ENCODE measurements around the gene CXCL11. TPM values are rescaled to one million over a fixed set of nuclear protein-coding genes. Genes with fewer than 3 reads are reported as not detected.

CXCL11 gene
- total RNA-seq, 1 experiment from 2014 or later: not detected

DNA sequence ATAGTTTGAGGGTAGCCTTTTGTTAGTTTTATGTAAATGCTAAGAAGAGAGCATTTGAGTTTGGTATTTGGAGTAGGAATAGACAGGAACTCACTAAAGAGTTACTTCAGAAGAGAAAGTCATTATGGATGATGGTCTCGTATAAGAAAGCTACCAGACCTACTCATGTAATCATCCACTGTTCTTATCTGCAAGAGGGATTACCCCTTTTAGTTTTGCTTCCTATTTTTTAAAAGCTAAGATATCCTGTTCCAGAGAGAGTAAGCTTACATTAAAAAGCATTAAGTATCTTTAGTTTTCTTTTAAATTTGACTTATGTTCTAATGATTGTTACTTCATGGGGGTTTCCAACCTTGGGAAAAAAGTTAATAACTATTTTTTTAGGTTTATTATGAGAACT is 26.1 kb upstream of the CXCL11 start:
- H3K27ac Mint-ChIP-seq: no peak overlapping the region
- no peaks in the 10 kb centered on the region for H3K27me3 Mint-ChIP-seq (ENCODE audit: low read depth)

More for the DNA sequence above, 26.1 kb upstream of the CXCL11 start:
- Histone ChIP-seq H2BK12ac (ENCODE audit: insufficient read length, low read depth, low read length) (no peak overlapping the region), H3K18ac (ENCODE audit: insufficient read length, low read depth, low read length) (no peak overlapping the region), H3K23me2 (ENCODE audit: insufficient read length, low read depth, low read length, poor library complexity, severe bottlenecking) (no peaks in the 10 kb centered on the region), H3K9me3 (ENCODE audit: control insufficient read depth, low read depth, low read length) (no peaks in the 10 kb centered on the region), H3K23ac (ENCODE audit: insufficient read length, low read depth, low read length) (no peak overlapping the region), H3K27ac (ENCODE audit: insufficient read length, low read depth, low read length) (no peak overlapping the region), H3K4ac (ENCODE audit: low read depth, low read length) (no peak overlapping the region), H4K91ac (ENCODE audit: insufficient read length, low read depth, low read length) (no peak overlapping the region), H2BK15ac (ENCODE audit: low read depth, low read length) (no peak overlapping the region), H2AK5ac (ENCODE audit: insufficient read length, low read length) (no peak overlapping the region), H3K9ac (ENCODE audit: extremely low read depth, insufficient read length, low read length) (no peak overlapping the region), H3K4me2 (ENCODE audit: insufficient read depth, insufficient read length, low read length) (no peak overlapping the region), H4K8ac (replicated peaks; ENCODE audit: insufficient read length, low read depth, low read length) (no peak overlapping the region), H4K5ac (ENCODE audit: insufficient read length, low read depth, low read length) (no peak overlapping the region), H2BK120ac (ENCODE audit: low read depth, low read length, poor library complexity, severe bottlenecking) (no peak overlapping the region), H3K4me1 (ENCODE audit: insufficient read depth, low read length) (no peaks in the 10 kb centered on the region), H3K56ac (ENCODE audit: insufficient read length, low read depth, low read length) (no peak overlapping the region), H2AFZ (ENCODE audit: low read length) (no peak overlapping the region), H3T11ph (ENCODE audit: low read length) (no peak overlapping the region), H3K14ac (ENCODE audit: insufficient read depth, low read length) (no peak overlapping the region), H2BK20ac (ENCODE audit: low read depth, low read length, poor library complexity, severe bottlenecking) (no peak overlapping the region), H2BK5ac (ENCODE audit: insufficient read length, low read length) (no peak overlapping the region), H4K20me1 (ENCODE audit: control insufficient read depth, insufficient read depth, insufficient read length) (no peaks in the 10 kb centered on the region), H3K79me1 (ENCODE audit: insufficient read depth, low read depth, low read length, poor library complexity, severe bottlenecking) (no peaks in the 10 kb centered on the region), H3K27me3 (ENCODE audit: insufficient read depth, low read length) (no peaks in the 10 kb centered on the region), H3K79me2 (ENCODE audit: insufficient read depth, low read length) (no peaks in the 10 kb centered on the region)
- TF ChIP-seq, protein P1, sequence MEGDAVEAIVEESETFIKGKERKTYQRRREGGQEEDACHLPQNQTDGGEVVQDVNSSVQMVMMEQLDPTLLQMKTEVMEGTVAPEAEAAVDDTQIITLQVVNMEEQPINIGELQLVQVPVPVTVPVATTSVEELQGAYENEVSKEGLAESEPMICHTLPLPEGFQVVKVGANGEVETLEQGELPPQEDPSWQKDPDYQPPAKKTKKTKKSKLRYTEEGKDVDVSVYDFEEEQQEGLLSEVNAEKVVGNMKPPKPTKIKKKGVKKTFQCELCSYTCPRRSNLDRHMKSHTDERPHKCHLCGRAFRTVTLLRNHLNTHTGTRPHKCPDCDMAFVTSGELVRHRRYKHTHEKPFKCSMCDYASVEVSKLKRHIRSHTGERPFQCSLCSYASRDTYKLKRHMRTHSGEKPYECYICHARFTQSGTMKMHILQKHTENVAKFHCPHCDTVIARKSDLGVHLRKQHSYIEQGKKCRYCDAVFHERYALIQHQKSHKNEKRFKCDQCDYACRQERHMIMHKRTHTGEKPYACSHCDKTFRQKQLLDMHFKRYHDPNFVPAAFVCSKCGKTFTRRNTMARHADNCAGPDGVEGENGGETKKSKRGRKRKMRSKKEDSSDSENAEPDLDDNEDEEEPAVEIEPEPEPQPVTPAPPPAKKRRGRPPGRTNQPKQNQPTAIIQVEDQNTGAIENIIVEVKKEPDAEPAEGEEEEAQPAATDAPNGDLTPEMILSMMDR (conservative IDR thresholded peaks at IDR 0.05): no peak
- H3K36me3 Mint-ChIP-seq (ENCODE audit: insufficient read depth in 1 of 3, low read depth in 3 of 3): no peaks in the 10 kb centered on the region
- no peak overlapping the region for H3K4me3 Mint-ChIP-seq
- DNase-seq: no peak
- peaks cover 9 to 13% of the 10 kb centered on the region in 2 experiments for H3K4me1 Mint-ChIP-seq
- no CpG with 5 or more reads among the region's 1 CpG for WGBS (ENCODE audit: extremely low coverage, insufficient read length, low lambda C conversion rate)
- peaks cover 0 to 1% of the 10 kb centered on the region in 2 experiments; a peak in 2 of 5 replicates for H3K9me3 Mint-ChIP-seq
